H1 (cell line): ENCODE measurements around the gene BRPF1. TPM values are rescaled to one million over a fixed set of nuclear protein-coding genes. Genes with fewer than 3 reads are reported as not detected.

Experiments
- BCL11A ChIP-seq, 2 experiments: IDR thresholded peaks; one replicate each; pipeline ENCODE4 v1.6.1; 2011; ENCODE audit warnings: low read depth in 2 of 2, low read length in 2 of 2, mild to moderate bottlenecking in 2 of 2
- USF2 ChIP-seq: IDR thresholded peaks from 2 replicates; pipeline ENCODE4 v1.6.1; 2011; ENCODE audit warnings: low read length, improper control_type of control experiment
- polyA plus RNA-seq, 7 experiments: library from polyadenylated mRNA; depleted of rRNA in 3 of 7; stranded (reverse) in 5 of 7; unstranded in 2 of 7; fragments of >200 nt in 5 of 7; fragments of 200-250 nt in 2 of 7; gene quantifications; 1 replicate in 5 of 7; 2 replicates in 1 of 7; 4 replicates in 1 of 7; pipeline versions ENCODE4 v1.2.1 to v1.2.3, GENCODE V29; 2011 to 2013; ENCODE audit warnings: missing spikeins in 2 of 7, mixed read lengths in 2 of 7
- total RNA-seq: library from RNA; stranded (reverse); fragmentation: NEBNext Ultra II Directional; extraction: Animal tissue kit (Norgen Biotek cat#: 25700); gene quantifications from 2 replicates; pipeline ENCODE4 v1.2.1, GENCODE V29; 2021

The BRPF1 gene
- total and polyA plus RNA-seq, 2 of the 8 experiments (the other 6 are each of a cell fraction or from before 2014, with no cell fraction given) = 11.3 to 21.7 TPM

GRCh38 chr3:9760779-9761505, 29.4 kb downstream of the BRPF1 start (continued):
- no peak for TF ChIP-seq BCL11A (IDR thresholded peaks at IDR 0.05; ENCODE audit: low read depth in 2 of 2, low read length in 2 of 2)
- TF ChIP-seq USF2 = no peak
